Amygdala (tissue), 56 donors: ENCODE data around the gene CYP27C1.

ENCODE experiments used
- DNase-seq, 56 donors: peaks; one replicate each; lab custom pipeline; 2025; lab: John Stamatoyannopoulos, UW

The CYP27C1 gene

DNA sequence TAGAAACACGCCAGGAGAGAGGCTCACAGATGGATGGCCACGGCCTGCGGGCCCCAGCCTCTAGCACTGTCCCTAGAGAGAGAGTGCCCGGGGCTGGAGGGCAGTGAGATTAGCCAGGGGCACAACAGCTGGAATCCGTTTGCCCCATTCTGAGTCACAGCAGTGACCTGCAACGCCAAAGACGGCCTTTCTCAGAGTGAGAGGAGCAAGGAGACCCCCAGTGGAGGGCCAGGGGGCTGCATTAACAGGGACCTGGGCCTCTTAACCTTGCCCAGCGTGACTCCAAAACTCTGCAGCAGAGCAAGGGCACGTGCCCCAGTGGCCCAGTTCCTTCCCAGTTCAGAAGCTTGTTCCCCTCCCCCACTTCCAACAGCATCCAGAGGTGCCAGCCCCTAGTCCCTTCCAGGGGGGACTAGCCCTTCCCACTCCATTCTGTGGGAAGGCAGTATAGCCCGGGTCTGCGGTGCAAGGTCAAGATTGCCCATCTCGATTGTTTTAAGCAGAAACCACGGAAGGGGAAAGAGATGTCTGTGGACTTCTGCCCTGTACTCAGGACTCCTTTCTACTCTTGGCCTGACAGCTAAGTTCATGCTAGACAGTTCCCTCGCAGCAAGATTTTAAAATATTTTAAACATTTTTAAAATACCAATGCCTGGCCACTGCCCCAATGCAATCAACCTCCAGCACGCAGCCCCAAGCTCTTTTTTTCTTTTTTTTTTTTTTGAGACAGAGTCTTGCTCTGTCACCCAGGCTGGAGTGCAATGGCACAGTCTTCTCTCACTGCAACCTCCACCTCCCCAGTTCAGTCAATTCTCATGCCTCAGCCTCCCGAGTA is 62.2 kb downstream of the CYP27C1 start:
- peak in 1 of 56 donors; percentile 34 for DNase-seq

DNA sequence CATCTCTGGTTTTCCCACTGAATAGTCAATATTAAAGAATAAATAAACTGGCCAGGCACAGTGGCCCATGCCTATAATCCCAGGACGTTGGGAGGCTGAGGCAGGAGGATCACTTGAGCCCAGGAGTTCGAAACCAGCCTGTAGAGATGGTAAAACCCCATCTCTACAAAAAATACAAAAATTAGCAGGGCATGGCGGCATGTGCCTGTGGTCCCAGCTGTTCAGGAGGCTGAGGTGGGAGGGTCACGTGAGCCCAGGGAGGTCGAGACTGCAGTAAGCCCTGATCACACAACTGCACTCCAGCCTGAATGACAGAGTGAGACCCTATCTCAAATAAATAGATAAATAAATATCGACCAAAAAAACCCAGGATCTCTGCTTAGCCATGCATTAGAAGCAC is 63.0 kb downstream of the CYP27C1 start:
- no peak for DNase-seq

DNA sequence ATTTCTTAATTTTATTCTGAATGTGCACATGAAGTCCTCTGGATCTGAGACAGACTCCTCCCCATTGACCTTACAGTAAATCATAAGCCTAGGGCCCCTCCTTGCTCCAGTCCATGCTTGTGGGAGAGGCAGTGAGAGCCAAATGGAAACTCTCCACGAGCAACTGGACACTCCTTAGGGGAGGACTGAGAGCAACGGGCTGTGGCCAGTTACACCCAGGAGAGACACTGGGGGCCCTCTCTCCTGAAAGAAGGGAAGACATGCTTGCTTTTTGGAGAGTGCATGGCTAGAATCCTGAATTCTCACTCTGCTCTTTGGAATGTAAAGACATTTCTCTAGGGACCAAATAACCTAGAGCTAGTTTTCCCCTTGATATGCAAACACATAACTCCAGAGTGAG is 64.2 kb downstream of the CYP27C1 start:
- DNase-seq, result no peak

DNA sequence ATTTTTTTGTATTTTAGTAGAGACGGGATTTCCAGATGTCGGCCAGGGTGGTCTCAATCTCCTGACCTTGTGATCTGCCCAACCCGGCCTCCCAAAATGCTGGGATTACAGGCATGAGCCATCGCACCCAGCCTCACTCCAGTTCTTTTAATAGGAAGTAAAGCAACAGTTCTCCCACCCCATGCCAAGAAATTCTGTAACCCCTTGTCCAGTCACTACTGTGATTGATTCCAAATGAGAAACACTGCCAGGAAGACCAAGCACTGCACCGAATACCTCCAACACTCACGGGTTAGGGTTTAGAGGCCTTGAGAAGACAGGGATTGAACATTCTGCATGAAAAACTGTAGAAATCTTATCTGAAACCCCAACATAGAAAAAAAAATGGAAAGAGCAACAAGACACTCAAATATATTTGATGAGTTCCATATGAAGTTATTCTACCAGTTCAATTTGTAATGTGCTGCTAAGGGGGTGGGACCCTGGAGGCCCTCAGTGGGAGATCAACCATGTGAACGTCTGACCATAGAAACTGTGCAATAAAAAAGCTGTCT is 65.0 kb downstream of the CYP27C1 start:
- DNase-seq, result no peak

DNA sequence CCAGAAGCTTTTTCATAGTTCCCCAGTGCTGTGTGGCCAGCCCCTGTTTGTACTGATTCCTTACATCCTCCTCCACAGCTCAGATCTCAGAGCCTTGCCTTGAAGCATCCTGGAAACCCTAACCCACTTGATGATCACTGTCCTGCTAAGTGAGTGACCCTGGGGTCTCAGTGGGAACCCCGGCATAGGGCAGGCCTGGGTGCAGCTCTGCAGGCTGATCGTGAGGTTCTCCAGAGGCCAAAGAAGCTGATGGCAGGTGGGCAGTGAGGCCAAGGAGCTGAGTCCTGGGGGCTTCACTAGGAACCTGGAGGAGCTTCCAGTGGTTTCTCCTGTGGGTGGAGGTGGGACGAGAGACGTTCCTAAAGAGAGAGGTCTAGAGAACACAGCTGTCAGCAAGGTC is 65.7 kb downstream of the CYP27C1 start:
- DNase-seq, result no peak

DNA sequence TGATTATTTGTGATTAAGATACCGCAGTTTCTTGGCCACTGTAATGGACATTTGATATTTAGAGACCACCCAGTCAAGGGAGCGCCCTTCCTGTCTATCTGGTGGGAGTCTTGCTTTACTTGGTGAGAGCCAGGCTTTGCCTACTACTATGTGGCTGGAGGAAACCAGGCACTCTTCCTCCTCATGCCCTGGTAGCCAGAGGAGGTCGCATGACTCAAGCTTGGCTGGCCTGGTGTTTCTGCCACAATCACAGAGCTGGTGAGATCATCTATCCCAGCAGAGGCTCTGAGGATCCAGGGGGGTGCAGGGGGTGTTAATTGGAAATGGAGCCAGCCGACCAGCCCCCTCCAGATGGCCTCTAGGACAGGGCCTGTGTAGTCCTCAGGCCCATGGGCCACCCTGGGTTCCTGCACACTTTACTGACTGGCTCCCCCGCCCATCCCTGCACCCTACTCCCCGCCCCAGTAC is 66.4 kb downstream of the CYP27C1 start:
- peak in 32 of 56 donors; percentile 18 to 84 (median 58) for DNase-seq

DNA sequence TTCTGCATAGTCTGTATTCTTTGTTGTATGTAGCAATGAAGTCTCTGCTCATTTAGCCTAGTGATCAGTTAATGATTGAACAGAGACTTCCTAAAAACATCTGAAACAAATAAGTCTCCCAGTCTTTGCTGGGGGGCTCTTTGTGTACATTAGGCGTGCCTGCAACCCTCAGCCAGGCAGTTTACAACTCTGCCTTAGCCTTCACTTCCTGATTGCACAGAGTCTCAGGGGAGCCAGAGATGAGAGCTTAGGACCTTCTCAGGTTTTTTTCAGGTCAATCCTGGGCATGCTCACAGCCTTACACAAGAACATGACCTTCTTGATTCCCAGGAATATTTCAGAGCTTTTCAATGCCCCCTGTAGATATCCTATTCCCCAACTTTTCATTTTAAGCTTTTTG is 69.1 kb downstream of the CYP27C1 start:
- DNase-seq, result no peak

DNA sequence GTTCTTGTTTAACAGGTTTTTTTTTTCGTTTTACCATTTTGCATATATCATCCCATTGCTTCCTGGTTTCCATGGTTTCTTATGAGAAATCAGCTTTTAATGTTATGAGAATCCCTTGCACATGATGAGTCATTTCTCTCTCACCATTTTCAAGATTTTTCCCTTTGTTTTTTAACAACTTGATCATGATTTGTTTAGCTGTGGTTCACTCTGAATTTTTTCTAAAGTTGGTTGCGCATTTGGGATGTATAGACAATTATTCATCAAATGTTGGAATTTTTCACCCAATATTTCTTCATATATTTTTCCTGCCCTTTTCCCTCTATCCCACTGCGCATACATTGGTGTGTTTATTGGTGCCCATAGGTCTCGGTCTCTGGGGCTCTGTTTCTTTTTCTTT is 70.7 kb downstream of the CYP27C1 start:
- no peak for DNase-seq

DNA sequence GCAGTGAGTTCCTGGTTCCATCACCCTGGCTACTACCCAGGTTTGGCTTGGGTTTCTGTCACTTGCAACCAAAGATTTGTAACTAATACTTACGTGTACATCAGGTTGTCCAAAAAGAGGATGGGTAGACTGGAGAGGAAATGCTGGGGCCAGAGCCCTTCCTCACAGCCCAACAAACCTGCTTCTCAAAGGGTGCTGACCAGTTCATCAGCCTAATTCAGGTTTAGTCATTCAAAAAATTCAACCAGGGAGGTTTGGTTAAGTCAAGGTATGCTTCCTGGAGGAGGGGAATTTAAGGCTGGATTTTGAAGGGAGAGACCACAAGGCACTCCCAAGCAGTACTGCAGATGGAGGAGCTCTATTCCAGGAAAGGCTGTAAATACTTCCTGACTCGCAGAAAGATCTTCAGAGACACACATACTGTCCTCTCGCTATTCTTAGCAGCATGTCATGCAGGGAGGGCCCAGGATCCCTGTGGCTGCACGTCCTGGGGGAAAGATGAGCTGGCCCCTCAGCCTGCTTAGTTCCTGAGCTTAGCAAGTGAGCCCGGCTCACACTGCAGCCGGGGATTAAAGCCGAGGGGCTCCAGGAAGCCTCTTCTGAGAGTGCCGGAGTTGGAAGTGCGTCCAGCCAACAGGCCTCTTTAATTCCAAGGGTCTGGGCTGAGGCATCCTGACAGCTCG is 73.1 kb downstream of the CYP27C1 start:
- DNase-seq, result no peak

DNA sequence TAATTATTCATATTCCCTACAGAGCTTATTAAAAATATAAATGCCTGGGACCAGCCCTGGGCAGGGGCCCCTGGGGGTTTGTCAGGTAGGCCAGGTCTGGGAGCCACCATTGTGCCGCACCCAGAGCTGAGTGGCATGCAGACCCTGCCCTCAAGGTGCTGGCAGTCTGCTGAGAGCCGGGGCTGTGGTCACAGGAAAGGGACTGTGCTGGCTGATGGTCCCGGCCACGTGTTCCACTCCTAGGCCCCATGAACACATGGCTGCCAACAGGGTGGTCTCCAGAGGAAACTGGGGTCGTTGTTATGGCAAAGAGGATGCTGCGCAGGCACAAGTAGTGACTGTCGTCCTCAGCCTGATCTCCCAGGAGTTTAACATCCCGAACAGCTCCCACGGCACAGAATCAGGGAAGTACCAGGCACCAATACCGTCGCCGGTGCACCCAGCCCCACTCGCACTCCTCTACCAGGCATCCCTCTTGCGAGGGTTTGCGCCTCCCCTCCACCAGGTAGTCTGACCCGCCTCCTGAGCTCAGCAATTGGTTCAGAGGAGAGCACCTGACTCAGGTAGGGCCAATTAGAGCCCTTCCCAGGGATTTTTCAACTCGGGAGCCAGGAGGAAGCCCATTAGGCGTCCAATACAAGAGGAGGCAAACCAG is 73.9 kb downstream of the CYP27C1 start:
- DNase-seq, result no peak

DNA sequence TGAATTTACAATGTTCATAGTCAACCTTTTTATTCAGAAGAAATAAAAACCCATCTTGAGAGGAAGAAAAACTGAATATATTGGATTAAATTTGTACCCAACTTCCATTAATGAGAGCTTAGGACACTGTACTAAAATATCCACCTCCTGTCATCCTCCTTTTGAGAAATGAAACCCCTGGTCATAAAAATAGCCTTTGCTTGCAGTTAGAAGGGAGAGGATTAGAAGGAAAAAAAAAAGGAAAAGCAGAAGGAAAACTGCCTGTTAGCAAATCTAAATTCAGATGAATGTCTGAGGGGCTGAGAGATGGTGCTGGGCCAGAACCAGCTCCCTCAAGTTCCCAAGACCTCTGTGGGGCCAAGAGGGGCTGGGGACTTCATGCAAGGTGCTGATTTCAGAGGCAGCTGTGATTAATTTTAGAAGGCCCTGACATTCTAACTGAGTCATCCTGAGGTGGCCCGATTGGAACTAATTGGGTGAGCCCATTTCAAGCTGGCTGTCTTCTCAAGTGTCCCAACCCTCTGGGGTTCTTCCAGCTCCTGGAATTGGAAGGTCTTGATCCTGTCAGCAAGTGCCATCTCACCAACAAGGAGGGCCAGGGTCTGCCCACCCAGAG is 74.7 kb downstream of the CYP27C1 start:
- no peak for DNase-seq

DNA sequence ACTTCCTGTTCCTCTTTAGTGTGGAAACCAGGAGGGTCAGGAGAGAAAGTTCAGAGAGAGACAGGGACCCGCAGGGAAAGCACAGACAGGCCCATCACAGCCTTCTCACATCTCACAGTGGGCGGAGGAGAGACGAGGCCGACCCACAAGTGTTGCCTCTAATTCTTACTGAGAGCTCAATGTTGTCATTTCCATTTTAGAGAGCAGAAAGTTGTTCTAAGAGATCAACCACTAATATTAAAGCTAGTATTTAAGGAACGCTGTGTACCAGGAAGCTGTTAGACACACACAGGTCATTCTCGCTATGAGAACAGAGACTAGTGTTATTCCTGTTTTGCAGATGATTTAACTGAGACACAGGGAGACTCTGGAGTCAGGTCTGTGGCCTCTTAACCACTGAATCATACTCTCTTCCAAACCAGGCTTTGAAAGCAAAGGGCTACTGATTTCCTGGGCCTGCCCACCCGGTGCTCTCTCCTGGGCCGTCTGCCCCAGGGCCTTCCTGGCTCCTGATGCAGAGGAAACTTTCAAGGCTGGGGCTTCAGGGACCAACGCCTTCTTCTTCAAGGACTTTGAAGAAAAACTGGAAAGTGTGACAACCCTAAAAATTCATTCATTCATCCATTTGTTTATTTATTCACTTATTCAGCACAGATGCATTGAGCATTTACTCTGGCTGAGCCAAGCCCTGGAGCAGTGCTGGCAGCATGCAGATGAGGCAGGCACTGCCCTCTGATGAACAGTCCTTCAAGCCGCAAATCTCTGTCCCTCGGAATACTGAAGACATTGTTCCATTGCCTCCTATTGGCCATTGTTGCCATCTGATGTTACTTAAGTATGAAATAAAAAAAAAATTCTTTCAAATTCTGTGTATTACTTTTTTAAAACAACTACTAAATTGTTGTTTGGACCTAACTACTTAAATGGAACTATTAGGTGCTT is 76.0 kb downstream of the CYP27C1 start:
- DNase-seq, result peak in 30 of 56 donors; percentile 32 to 87 (median 67)

DNA sequence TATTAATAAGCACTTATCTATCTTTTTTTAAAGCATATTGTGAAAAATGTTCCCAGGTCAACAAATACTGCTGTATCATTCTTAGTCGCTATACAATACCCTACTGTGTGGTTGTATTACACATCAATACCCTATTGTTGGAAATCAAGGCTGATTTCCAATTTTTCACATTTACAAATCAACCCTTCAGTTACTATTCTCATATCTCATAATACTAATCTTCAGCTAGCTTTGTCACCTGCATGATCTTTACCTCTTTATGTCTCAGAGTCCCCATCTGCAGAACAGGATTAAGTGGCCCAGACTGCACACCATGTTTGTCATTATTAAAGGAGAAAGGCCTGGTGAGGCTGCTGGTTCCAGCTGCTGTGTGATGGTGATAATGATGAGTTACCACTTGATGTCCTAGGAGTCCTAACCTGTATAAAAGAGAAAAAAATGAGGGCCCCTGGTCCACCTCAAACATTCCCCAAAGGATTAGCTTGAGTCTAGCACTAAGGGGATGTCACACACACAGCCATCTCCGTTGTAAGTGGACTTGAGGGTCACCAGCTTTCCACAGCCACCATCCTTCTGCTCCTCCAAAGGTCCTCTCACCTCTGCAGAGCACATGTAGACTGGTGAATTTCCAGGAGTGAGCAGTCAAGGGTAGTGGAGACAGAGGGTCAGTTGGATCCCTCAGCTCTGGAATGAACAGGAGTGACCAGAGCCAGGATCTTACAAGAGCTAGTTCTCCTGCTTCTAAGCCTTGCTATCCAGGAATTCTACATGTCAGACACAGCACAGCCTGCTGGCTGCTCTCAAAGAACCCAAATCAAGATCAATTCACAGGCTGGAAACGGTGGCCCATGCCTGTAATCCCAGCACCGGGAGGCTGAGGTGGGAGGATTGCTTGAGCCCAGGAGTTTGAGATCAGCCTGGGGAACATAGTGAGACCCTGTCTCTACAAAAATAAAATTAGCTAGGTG is 77.2 kb downstream of the CYP27C1 start:
- DNase-seq, result peak in 1 of 56 donors; percentile 39

DNA sequence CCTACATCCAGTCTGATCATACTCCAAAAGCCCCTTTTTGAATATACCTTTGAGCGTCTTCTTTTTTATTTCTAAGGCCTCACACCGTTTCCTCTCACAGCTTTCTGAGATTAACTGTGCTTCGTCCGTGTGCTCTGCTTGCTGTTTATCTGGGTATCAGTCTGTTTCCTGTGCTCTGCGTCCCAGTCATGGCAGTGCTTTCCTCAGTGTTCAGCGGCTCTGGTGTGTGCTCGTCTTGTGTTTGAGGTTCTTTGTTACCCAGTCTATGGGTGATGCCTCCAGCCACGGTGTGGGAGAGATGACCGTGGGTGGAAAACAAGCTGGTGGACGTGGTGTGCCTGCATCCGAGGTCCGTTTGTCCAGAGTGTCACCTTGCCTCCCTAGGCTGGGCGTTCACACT is 79.6 kb downstream of the CYP27C1 start:
- no peak for DNase-seq

DNA sequence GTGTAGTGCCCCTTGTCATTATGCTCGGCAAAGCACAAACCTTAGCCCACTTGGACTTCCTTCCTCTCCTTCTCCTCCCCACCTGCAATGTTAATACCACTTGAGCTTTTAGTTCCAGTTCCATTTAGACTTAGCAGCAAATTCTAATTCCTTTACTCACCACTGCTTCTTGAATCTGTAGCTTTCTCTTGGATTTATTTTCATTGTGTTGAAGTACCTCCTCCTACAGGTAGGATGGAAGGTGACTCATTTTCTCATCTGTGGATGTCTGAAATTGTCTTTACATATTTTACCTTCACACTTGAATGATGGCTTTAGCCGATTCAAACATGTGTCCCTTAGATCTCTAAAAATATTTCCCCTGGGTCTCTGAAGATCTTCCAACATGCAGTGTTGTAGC is 80.3 kb downstream of the CYP27C1 start:
- DNase-seq, result no peak

DNA sequence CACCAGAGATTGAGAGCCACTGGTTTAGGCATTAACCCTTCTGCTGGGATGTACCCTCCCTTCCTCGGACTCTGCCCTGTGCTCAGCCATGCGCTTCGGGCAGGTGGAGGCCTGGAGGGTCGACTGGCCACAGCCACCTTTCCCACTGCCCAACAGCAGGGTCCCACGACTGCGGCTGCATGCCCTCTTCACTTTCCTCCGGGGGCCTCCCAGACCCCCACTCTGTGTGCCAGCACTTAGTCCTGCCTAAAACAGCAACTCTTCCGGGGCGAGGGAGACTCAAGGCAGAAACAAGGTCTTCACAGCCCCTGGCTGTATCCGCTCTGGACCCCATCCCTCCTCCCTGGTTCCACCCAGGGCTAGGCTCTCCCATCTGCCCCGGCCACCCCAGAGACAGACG is 81.8 kb downstream of the CYP27C1 start:
- no peak for DNase-seq

DNA sequence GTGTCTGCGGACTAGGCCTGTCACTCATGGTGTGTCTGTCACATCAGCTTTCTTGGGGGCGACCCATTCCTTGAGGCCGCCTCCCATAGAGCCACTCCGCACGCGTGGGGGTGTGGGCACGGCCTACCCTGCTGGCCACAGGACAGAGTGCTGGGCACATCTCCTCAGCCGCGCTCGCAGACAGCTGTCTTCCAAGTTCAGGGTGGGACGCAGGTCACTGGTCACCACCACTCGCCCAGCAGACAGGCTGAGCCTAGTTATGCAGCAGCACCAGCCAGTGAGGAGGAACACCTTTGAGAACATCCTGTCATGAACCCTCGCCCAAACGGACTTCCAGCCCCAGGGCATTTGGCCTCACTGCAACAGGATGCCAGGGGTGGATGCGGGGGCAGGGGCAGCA is 82.4 kb downstream of the CYP27C1 start:
- DNase-seq, result no peak

DNA sequence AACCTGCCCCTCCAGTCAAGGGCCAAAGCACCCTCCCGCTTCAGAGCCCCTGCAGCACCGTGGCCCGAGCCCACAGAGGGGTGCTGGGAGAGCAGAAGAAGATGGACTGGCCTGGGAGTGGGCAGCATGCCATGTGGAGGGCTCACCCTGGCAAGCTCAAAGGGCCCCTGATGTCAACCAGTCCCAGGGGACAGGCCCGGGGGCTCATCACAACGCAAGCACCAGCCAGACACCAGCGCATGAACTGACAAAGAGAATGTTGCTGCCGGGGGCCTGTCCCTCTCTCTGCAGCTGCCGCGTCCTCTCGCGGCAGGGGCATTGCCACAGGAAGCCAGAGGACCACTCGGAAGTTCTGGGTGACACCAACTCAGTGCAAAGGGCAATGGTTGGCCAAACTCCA is 82.9 kb downstream of the CYP27C1 start:
- DNase-seq, result no peak
